Tibial artery (tissue), 4 donors: ENCODE data around the gene EHBP1L1.

Experiments used
- DNase-seq, 2 donors: peaks; one replicate each; pipeline ENCODE4 v3.0.0-alpha.2; 2019
- H3K27ac ChIP-seq, 2 donors: fragments of 200-600 bp; sonication (generic) in 1 of 2; 1 replicate in 1 of 2; 2 replicates in 1 of 2; pipeline ENCODE4 v1.5.1; 2018 to 2019; ENCODE audit warnings: mild to moderate bottlenecking in 1 of 2
- H3K27me3 ChIP-seq, 2 donors: fragments of 200-600 bp; sonication (generic) in 1 of 2; one replicate each; pipeline versions ENCODE4 v1.5.1 to v1.6.0; 2016 to 2019
- H3K36me3 ChIP-seq, 3 donors: fragments of 200-600 bp; sonication (generic) in 2 of 3; one replicate each; pipeline ENCODE4 v1.5.1; 2016 to 2019; ENCODE audit warnings: mild to moderate bottlenecking in 2 of 3
- H3K4me1 ChIP-seq, 4 donors: fragments of 200-600 bp; sonication (generic) in 2 of 4; 1 replicate in 3 of 4; 2 replicates in 1 of 4; pipeline ENCODE4 v1.5.1; 2016 to 2019
- H3K4me3 ChIP-seq, 2 donors: fragments of 200-600 bp; sonication (generic) in 1 of 2; 1 replicate in 1 of 2; 2 replicates in 1 of 2; pipeline ENCODE4 v1.5.1; 2018 to 2019; ENCODE audit warnings: mild to moderate bottlenecking in 2 of 2
- H3K9me3 ChIP-seq, 3 donors: fragments of 200-600 bp; sonication (generic) in 1 of 3; one replicate each; pipeline ENCODE4 v1.5.1; 2016 to 2019
- intact Hi-C: fragments of 100-400 bp; cut with DNase I; formaldehyde crosslinking; loops from one replicate; pipeline ENCODE4 v1.15.0; 2023; ENCODE audit warnings: low total_unique reads
- TF ChIP-seq, protein P1 (sequence below), 2 experiments: fragments of 200-600 bp in 1 of 2; fragments of 450-650 bp in 1 of 2; IDR thresholded peaks; one replicate each; pipeline ENCODE4 v1.5.1; 2017 to 2019; ENCODE audit warnings: antibody characterized with exemption in 2 of 2, mild to moderate bottlenecking in 1 of 2, moderate library complexity in 1 of 2

Gene EHBP1L1

DNA sequence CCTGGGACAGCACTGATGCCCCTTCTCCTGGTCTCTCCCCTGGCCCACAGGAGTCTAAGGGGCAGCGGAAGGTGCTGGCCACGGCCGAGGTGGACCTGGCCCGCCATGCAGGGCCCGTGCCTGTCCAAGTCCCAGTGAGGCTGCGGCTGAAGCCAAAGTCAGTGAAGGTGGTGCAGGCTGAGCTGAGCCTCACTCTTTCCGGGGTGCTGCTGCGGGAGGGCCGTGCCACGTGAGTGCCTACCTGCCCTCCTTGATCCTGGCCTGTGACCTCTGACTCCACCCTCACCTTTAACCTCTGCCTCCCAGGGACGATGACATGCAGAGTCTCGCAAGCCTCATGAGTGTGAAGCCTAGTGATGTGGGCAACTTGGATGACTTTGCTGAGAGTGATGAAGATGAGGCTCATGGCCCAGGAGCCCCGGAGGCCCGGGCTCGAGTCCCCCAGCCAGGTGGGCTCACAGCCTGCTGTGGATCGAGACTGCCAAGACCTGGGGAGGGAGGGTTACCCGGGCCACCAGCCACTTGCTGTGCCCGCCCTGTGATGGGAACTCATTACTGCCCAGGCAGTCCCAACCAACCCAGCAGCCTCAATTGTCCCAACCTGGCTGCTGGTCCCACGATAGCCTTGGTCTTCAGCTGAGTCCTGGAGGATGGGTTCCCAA is 4.3 kb downstream of the EHBP1L1 start:
- intact Hi-C loops = no loop called here
- no peak for DNase-seq
- Histone ChIP-seq H3K4me3 (no peak overlapping the region), H3K9me3 (no peaks in the 10 kb centered on the region), H3K4me1 (peaks cover 0 to 41% (median 26%) of the 10 kb centered on the region in 4 donors), H3K36me3 (peaks cover 51 to 64% (median 64%) of the 10 kb centered on the region in 3 donors), H3K27me3 (no peaks in the 10 kb centered on the region), H3K27ac (peak overlapping the region; percentile 57 to 98)
- TF ChIP-seq, protein P1, sequence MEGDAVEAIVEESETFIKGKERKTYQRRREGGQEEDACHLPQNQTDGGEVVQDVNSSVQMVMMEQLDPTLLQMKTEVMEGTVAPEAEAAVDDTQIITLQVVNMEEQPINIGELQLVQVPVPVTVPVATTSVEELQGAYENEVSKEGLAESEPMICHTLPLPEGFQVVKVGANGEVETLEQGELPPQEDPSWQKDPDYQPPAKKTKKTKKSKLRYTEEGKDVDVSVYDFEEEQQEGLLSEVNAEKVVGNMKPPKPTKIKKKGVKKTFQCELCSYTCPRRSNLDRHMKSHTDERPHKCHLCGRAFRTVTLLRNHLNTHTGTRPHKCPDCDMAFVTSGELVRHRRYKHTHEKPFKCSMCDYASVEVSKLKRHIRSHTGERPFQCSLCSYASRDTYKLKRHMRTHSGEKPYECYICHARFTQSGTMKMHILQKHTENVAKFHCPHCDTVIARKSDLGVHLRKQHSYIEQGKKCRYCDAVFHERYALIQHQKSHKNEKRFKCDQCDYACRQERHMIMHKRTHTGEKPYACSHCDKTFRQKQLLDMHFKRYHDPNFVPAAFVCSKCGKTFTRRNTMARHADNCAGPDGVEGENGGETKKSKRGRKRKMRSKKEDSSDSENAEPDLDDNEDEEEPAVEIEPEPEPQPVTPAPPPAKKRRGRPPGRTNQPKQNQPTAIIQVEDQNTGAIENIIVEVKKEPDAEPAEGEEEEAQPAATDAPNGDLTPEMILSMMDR (IDR thresholded peaks at IDR 0.05) = no peak

DNA sequence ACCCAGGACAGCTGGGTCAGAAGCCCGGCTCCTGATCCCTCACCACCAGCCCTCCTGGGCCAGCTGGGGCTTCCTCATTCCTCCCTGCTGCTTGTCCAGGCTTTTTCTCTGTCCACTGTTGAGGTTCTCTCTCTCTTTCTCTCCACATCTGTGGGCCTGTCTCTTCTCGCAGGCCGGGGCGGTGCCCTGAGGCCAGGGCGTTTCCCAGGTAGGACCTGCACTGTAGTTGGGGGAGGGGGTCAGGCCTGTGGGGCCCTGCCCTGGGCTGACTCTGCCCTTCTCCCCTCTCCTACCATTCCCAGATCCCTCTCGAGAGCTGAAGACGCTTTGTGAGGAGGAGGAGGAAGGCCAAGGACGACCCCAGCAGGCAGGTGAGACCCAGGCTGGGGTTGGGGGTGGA is 4.9 kb downstream of the EHBP1L1 start:
- DNase-seq = no peak
- Histone ChIP-seq H3K36me3 (peaks cover 56 to 70% (median 69%) of the 10 kb centered on the region in 3 donors), H3K4me3 (no peak overlapping the region), H3K9me3 (no peaks in the 10 kb centered on the region), H3K4me1 (peaks cover 0 to 41% (median 27%) of the 10 kb centered on the region in 4 donors), H3K27me3 (no peaks in the 10 kb centered on the region), H3K27ac (peak overlapping the region; percentile 57 to 98)
- intact Hi-C loops = no loop called here
- TF ChIP-seq, protein P1 (IDR thresholded peaks at IDR 0.05) = no peak

DNA sequence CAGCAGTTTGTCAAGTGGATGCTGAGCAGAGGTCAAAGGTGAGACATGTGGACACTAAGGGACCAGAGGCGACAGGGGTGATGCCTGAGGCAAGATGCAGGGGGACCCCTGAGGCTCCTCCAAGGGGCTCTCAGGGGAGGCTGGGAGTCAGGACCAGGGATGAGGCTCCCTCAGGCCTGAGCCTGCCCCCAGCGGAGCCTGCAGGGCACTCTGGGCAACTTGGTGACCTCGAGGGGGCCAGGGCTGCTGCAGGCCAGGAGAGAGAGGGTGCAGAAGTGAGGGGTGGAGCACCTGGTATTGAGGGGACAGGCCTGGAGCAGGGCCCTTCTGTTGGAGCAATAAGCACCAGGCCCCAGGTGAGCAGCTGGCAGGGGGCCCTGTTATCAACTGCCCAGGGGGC is 6.1 kb downstream of the EHBP1L1 start:
- Histone ChIP-seq H3K4me3 (no peak overlapping the region), H3K9me3 (no peaks in the 10 kb centered on the region), H3K36me3 (peaks cover 58 to 77% (median 77%) of the 10 kb centered on the region in 3 donors), H3K27ac (peak overlapping the region; percentile 57 to 98), H3K27me3 (no peaks in the 10 kb centered on the region), H3K4me1 (peaks cover 0 to 42% (median 38%) of the 10 kb centered on the region in 4 donors)
- intact Hi-C loops = no loop called here
- TF ChIP-seq, protein P1 (IDR thresholded peaks at IDR 0.05) = no peak
- DNase-seq = no peak

DNA sequence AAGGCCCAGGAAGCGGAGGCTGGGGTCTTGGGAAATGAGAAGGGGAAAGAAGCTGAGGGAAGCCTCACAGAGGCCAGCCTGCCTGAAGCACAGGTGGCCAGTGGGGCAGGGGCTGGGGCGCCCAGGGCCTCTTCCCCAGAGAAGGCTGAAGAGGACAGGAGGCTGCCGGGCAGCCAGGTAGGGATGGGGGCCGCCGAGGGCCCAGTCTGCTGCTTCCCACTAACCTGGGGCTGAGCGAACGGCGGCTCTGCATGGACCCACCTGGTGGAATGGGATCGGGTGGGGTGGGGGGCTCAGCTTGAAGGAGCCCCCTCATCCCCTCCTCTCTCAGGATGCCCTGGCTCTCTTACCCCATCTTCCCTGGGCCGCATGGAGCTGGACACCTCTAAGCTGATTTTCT is 7.7 kb downstream of the EHBP1L1 start:
- TF ChIP-seq, protein P1 (IDR thresholded peaks at IDR 0.05) = no peak
- Histone ChIP-seq H3K27ac (peak overlapping the region; percentile 30 to 57), H3K36me3 (peaks cover 54 to 79% (median 71%) of the 10 kb centered on the region in 3 donors), H3K4me1 (peaks cover 0 to 43% (median 43%) of the 10 kb centered on the region in 4 donors), H3K4me3 (no peak overlapping the region), H3K27me3 (no peaks in the 10 kb centered on the region), H3K9me3 (no peaks in the 10 kb centered on the region)
- intact Hi-C loops = no loop called here
- no peak for DNase-seq

DNA sequence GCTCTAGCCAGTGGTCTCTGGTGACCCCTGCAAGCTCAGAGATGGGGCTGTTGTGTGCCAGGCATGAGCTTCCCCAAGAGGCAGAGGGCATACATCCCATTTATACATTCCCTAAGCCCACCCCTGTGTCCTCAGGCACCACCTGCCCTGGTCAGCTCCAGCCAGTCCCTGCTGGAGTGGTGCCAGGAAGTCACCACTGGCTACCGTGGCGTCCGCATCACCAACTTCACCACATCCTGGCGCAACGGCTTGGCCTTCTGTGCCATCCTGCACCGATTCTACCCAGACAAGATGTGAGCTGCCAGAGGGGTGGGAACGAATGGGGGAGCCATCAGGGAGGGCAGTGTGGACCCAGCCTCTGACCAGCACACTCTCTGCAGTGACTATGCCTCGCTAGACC is 8.3 kb downstream of the EHBP1L1 start:
- H3K9me3 ChIP-seq = no peaks in the 10 kb centered on the region
- no peak overlapping the region for H3K4me3 ChIP-seq
- H3K4me1 ChIP-seq = peaks cover 0 to 42% (median 40%) of the 10 kb centered on the region in 4 donors
- no peak for DNase-seq
- H3K27ac ChIP-seq = peak overlapping the region; percentile 30 to 31
- H3K36me3 ChIP-seq = peaks cover 54 to 78% (median 66%) of the 10 kb centered on the region in 3 donors
- no peaks in the 10 kb centered on the region for H3K27me3 ChIP-seq
- TF ChIP-seq, protein P1 (IDR thresholded peaks at IDR 0.05) = no peak
- intact Hi-C loops = no loop called here
